HG02588 (cell line): ENCODE data around the gene SP110.
A peak's percentile ranks its signal among the peaks of the same experiment; 100 is the strongest.
"Not testable (repeated sequence)": the region's sequence is repeated elsewhere in the genome, so short reads cannot be mapped to it uniquely, and the experiment has no call there.

ENCODE experiments used
- ATAC-seq: cut with Tn5 transposase; IDR thresholded peaks from one replicate; pipeline ENCODE4 v1.9.1; 2021; ENCODE audit warnings: mild to moderate bottlenecking, moderate library complexity; ENCODE audit not compliant: unreplicated experiment

Gene SP110

GRCh38 chr2:230225486-230225885, 5.7 kb upstream of the SP110 start, which contains the start of gene SP140:
SP140 (plus strand) TSS chr2:230225736; CDS start chr2:230225845, 109 bp downstream.
- peak; percentile 67 for ATAC-seq

GRCh38 chr2:230224458-230224857, 4.7 kb upstream of the SP110 start:
- no peak for ATAC-seq

- ATAC-seq, result not testable (repeated sequence)
Observed at GRCh38 chr2:230222829-230223228, 3.0 kb upstream of the SP110 start.

GRCh38 chr2:230221493-230221892, 1.7 kb upstream of the SP110 start:
- no peak for ATAC-seq

- ATAC-seq, result no peak
Observed at GRCh38 chr2:230220347-230220969, 674 bp upstream of the SP110 start.

GRCh38 chr2:230218421-230218820, 1.4 kb downstream of the SP110 start:
- ATAC-seq, result no peak

- no peak for ATAC-seq
Observed at GRCh38 chr2:230217424-230217823, 2.4 kb downstream of the SP110 start.

- ATAC-seq, result no peak
Observed at GRCh38 chr2:230216489-230216888, 3.3 kb downstream of the SP110 start.

GRCh38 chr2:230209422-230210051, 10.2 kb downstream of the SP110 start:
- ATAC-seq, result no peak

- ATAC-seq, result no peak
Observed at GRCh38 chr2:230208576-230208975, 11.2 kb downstream of the SP110 start.

- no peak for ATAC-seq
Observed at GRCh38 chr2:230205721-230206120, 14.1 kb downstream of the SP110 start.

- ATAC-seq, result peak; percentile 45
Observed at GRCh38 chr2:230205034-230205433, 14.8 kb downstream of the SP110 start.

- peak; percentile 46 for ATAC-seq
Observed at GRCh38 chr2:230203110-230203676, 16.6 kb downstream of the SP110 start.

- peak; percentile 45 for ATAC-seq
Observed at GRCh38 chr2:230202430-230203109, 17.2 kb downstream of the SP110 start.

GRCh38 chr2:230184727-230185578, 34.8 kb downstream of the SP110 start:
- no peak for ATAC-seq

- ATAC-seq, result no peak
Observed at GRCh38 chr2:230181195-230181594, 38.6 kb downstream of the SP110 start.

GRCh38 chr2:230179907-230180306, 39.9 kb downstream of the SP110 start:
- ATAC-seq, result no peak

GRCh38 chr2:230178546-230179485, 41.0 kb downstream of the SP110 start:
- ATAC-seq, result no peak

- no peak for ATAC-seq
Observed at GRCh38 chr2:230176996-230177395, 42.8 kb downstream of the SP110 start.

GRCh38 chr2:230174466-230174865, 45.3 kb downstream of the SP110 start:
- no peak for ATAC-seq
